GM12878 (cell line): Measurements from ENCODE around the gene FTSJ1. TPM values are rescaled to one million over a fixed set of nuclear protein-coding genes. Genes with fewer than 3 reads are reported as not detected.

Source experiments
- ATAC-seq: fragments of 200-7000 bp; cut with Tn5 transposase; 3 replicates; pipeline ENCODE4 v1.9.1; 2020; ENCODE audit warnings: mild to moderate bottlenecking, moderate library complexity
- BruUV-seq: library from RNA; stranded (reverse); fragments of 400-500 nt; replicated peaks from 2 replicates; lab custom pipeline; 2021; lab: Mats Ljungman, UMichigan
- CTCF ChIA-PET: fragments of 300-600 bp; sonication (Branson Sonifier 250); formaldehyde crosslinking; extraction: SDS; loops from one replicate; lab custom pipeline; 2021; ENCODE audit warnings: inconsistent platforms; lab: Yijun Ruan, JAX
- POLR2A ChIA-PET: fragments of 350-600 bp; formaldehyde crosslinking; extraction: SDS; loops from one replicate; lab custom pipeline; 2021; ENCODE audit warnings: inconsistent platforms; lab: Charles Lee
- RAD21 ChIA-PET: fragments of 300-600 bp; sonication (Branson Sonifier 250); formaldehyde crosslinking; loops from one replicate; lab custom pipeline; 2023; ENCODE audit warnings: antibody characterized with exemption; ENCODE audit not compliant: unreplicated experiment; lab: Charles Lee
- SMC1A ChIA-PET: fragments of 300-600 bp; sonication (Branson Sonifier 250); formaldehyde crosslinking; loops from one replicate; lab custom pipeline; 2023; ENCODE audit not compliant: unreplicated experiment, uncharacterized antibody; lab: Charles Lee
- DNase-seq: peaks from one replicate; pipeline ENCODE4 v3.0.0-alpha.2; 2011; ENCODE audit warnings: low read depth, low spot score
- FAIRE-seq: peaks from 3 replicates; lab custom pipeline; 2011; peaks lifted over from hg19 to GRCh38; lab: Jason Lieb, UNC
- H2AFZ ChIP-seq: 2 replicates; pipeline ENCODE4 v1.6.0; 2011; ENCODE audit warnings: low read depth, low read length, control low read depth; ENCODE audit not compliant: control insufficient read depth
- H3K27ac ChIP-seq: 2 replicates; pipeline ENCODE4 v1.5.1; 2011; ENCODE audit warnings: control low read depth; ENCODE audit not compliant: control insufficient read depth, insufficient read depth
- H3K27me3 ChIP-seq, 2 experiments: replicated peaks in 1 of 2; 2 replicates each; pipeline versions ENCODE4 v1.6.0 to v1.6.1; 2011; ENCODE audit warnings: low read length in 1 of 2; ENCODE audit not compliant: control insufficient read depth in 2 of 2, insufficient read depth in 2 of 2
- H3K36me3 ChIP-seq, 2 experiments: 2 replicates each; pipeline ENCODE4 v1.5.1; 2011; ENCODE audit warnings: low read length in 1 of 2; ENCODE audit not compliant: control insufficient read depth in 2 of 2, insufficient read depth in 2 of 2
- H3K4me1 ChIP-seq: 2 replicates; pipeline ENCODE4 v1.6.1; 2011; ENCODE audit warnings: mild to moderate bottlenecking, low read length, moderate library complexity, mixed read lengths; ENCODE audit not compliant: control insufficient read depth, insufficient read depth
- H3K4me2 ChIP-seq: 2 replicates; pipeline ENCODE4 v1.6.0; 2011; ENCODE audit warnings: control low read depth; ENCODE audit not compliant: control insufficient read depth, insufficient read depth
- H3K4me3 ChIP-seq: fragments of 200-600 bp; sonication (generic); 2 replicates; pipeline ENCODE4 v1.5.1; 2016
- H3K79me2 ChIP-seq: 2 replicates; pipeline ENCODE4 v1.6.0; 2011; ENCODE audit warnings: low read length; ENCODE audit not compliant: control insufficient read depth, insufficient read depth
- H3K9ac ChIP-seq: 2 replicates; pipeline ENCODE4 v1.8.0; 2011; ENCODE audit warnings: low read length, control low read depth, mixed read lengths; ENCODE audit not compliant: control insufficient read depth, insufficient read depth
- H3K9me3 ChIP-seq: replicated peaks from 3 replicates; pipeline ENCODE4 v1.5.1; 2011; ENCODE audit warnings: mild to moderate bottlenecking, low read length; ENCODE audit not compliant: control insufficient read depth, insufficient read depth
- H4K20me1 ChIP-seq: 2 replicates; pipeline ENCODE4 v1.6.0; 2011; ENCODE audit not compliant: control insufficient read depth, insufficient read depth
- ATF2 ChIP-seq: IDR thresholded peaks from 2 replicates; pipeline ENCODE4 v1.6.1; 2012; ENCODE audit warnings: low read length, inconsistent platforms
- CHD2 ChIP-seq: IDR thresholded peaks from 2 replicates; pipeline ENCODE4 v1.6.1; 2011; ENCODE audit warnings: low read depth, low read length, improper control_type of control experiment, borderline replicate concordance
- GATAD2B ChIP-seq: fragments of 450-650 bp; conservative IDR thresholded peaks from 2 replicates; pipeline ENCODE4 v1.6.1; 2017; ENCODE audit warnings: low read depth, mild to moderate bottlenecking, moderate library complexity
- MXI1 ChIP-seq: fragments of 150-350 bp; IDR thresholded peaks from 2 replicates; pipeline ENCODE4 v1.6.1; 2011; ENCODE audit warnings: low read depth, mild to moderate bottlenecking, inconsistent platforms, low read length, improper control_type of control experiment
- NFYB ChIP-seq: IDR thresholded peaks from 2 replicates; pipeline ENCODE4 v1.6.1; 2011; ENCODE audit warnings: low read depth, mild to moderate bottlenecking, low read length, improper control_type of control experiment, moderate library complexity; ENCODE audit not compliant: insufficient read depth
- NRF1 ChIP-seq: conservative IDR thresholded peaks from 2 replicates; pipeline ENCODE4 v1.6.1; 2011; ENCODE audit warnings: mild to moderate bottlenecking, low read depth, low read length, improper control_type of control experiment
- PKNOX1 ChIP-seq: fragments of 450-650 bp; IDR thresholded peaks from 2 replicates; pipeline ENCODE4 v1.6.1; 2016; ENCODE audit warnings: mild to moderate bottlenecking
- POLR2A ChIP-seq: IDR thresholded peaks from 2 replicates; pipeline ENCODE4 v1.6.1; 2011; ENCODE audit warnings: low read depth, mild to moderate bottlenecking, low read length
- RAD21 ChIP-seq: IDR thresholded peaks from 2 replicates; pipeline ENCODE4 v1.6.1; 2011; ENCODE audit warnings: mild to moderate bottlenecking, low read depth, low read length, moderate library complexity; ENCODE audit not compliant: insufficient read depth
- RELA ChIP-seq: fragments of 450-650 bp; IDR thresholded peaks from 2 replicates; pipeline ENCODE4 v1.8.0; 2014; ENCODE audit warnings: borderline replicate concordance; ENCODE audit not compliant: partially characterized antibody
- STAT1 ChIP-seq: fragments of 450-650 bp; conservative IDR thresholded peaks from 2 replicates; pipeline ENCODE4 v1.6.1; 2014; ENCODE audit warnings: antibody characterized with exemption, mild to moderate bottlenecking
- WGBS: methylation state at CpG from one replicate; pipeline ENCODE4 v1.1.6; 2016; ENCODE audit warnings: low lambda C conversion rate; ENCODE audit not compliant: insufficient replicate concordance, insufficient coverage; ENCODE audit errors: missing lambda C conversion rate; 5-methylcytosine and 5-hydroxymethylcytosine counted together
- in situ Hi-C: fragments of 300-500 bp; cut with MboI; formaldehyde crosslinking; loops from 9 replicates; pipeline ENCODE4 v1.14.3; 2018; ENCODE audit warnings: mixed read lengths
- intact Hi-C: fragments of 100-400 bp; cut with micrococcal nuclease; formaldehyde crosslinking; loops from one replicate; pipeline ENCODE4 v1.14.2; 2022; ENCODE audit not compliant: unreplicated experiment
- polyA plus RNA-seq, 11 experiments: library from polyadenylated mRNA; depleted of rRNA in 4 of 11; unstranded in 6 of 11; stranded (reverse) in 5 of 11; fragments of >200 nt; fragmentation: Nextera tagmentation in 4 of 11; fragmentation: Illumina TruSeq in 1 of 11; extraction: Ambion mirVana in 4 of 11; extraction: Trizol in 1 of 11; gene quantifications; 1 replicate in 1 of 11; 2 replicates in 10 of 11; pipeline versions ENCODE4 v1.2.1 to v1.2.3, GENCODE V29; 2011 to 2016; ENCODE audit warnings: inconsistent platforms in 2 of 11, missing spikeins in 2 of 11, low read depth in 1 of 11
- total RNA-seq, 4 experiments: library from RNA; depleted of rRNA in 3 of 4; stranded (reverse); fragments of >200 nt in 3 of 4; fragmentation: Illumina TruSeq in 1 of 4; extraction: Trizol in 1 of 4; gene quantifications; 2 replicates each; pipeline versions ENCODE4 v1.2.1 to v1.2.3, GENCODE V29; 2013 to 2021
- TF ChIP-seq, protein P1 (sequence below), 3 experiments: IDR thresholded peaks in 2 of 3; conservative IDR thresholded peaks in 1 of 3; 2 replicates each; pipeline ENCODE4 v1.5.1; 2011; ENCODE audit warnings: low read depth in 3 of 3, low read length in 3 of 3, mild to moderate bottlenecking in 3 of 3, control low read depth in 2 of 3, moderate library complexity in 2 of 3, inconsistent platforms in 1 of 3, mixed read lengths in 1 of 3; ENCODE audit not compliant: control insufficient read depth in 2 of 3, insufficient read depth in 1 of 3; ENCODE audit errors: extremely low read depth in 1 of 3

FTSJ1 gene
- total and polyA plus RNA-seq, 10 of the 15 experiments (the other 5 are each of a cell fraction or from before 2014, with no cell fraction given) = 8.8 to 87.8 (median 57.9) TPM

DNA sequence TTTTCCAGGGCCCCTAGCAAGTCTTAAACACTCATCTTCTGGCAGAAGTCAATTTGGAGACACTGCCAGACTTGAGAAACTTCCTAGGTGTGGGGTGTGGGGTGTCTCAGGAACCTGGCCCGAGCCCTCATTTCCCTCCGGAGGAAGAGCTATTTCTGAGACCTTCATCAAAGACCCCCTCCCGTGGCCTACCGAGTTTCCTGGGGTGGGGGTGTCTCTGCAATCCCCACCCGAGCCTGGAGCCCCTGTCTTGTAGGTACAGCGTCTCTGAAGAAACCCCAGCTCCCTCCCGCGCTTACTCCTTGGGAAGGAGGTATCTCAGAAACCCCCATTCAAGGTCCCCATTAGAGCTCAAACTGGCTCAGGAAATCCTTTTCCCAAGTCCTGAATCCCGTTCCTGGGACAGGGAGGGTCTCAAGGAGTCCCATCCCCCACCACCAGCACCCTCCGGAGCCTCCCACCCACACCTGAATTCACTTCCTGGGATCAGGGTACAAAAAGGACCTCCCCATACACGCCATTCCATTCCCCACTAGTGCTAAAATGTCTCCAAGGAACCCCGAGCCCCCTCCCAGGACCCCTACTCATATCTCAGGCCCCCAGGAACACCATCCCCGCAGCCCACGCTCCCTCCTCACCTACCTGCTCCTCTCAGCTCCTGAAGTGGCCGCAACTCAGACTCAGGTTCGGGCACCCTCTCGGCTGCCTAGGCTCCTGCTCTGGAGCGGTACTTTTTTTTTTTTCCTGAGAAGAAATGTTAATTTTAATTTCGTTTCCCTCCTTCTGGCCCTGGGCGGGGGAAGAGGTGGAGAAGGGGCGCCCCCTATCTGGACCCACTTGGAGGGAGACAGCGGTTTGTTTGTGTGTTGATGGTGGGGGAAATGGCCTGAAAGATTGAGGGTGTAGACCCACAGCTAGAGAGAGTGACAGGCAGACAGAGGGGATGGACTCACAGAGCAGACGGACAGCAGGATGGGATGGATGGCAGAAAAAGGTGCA is 7.0 kb upstream of the FTSJ1 start:
- DNase-seq (no peak), FAIRE-seq (no peak), ATAC-seq (peak; percentile 58)
- peak overlapping the region; percentile 76 for H3K4me3 ChIP-seq
- no peaks in the 10 kb centered on the region for H4K20me1 ChIP-seq
- ChIA-PET SMC1A (interaction anchor here (0.6 to 2.1 kb wide), 2 partner anchors 44 to 386 kb away, joined by 3 to 6 read pairs; no protein-coding TSS in a partner anchor), POLR2A (interaction anchor here (0.6 to 1.1 kb wide), 5 partner anchors 14 to 430 kb away, joined by 3 to 5 read pairs (median 3); partner anchors contain the start of gene TBC1D25), CTCF (interaction anchor here (0.6 to 1.6 kb wide), 5 partner anchors 110 to 722 kb away, joined by 3 to 7 read pairs (median 4); no protein-coding TSS in a partner anchor), RAD21 (interaction anchor here (0.7 to 1.0 kb wide), 2 partner anchors 39 to 102 kb away, joined by 3 to 4 read pairs; partner anchors contain the start of gene PORCN)
- H2AFZ ChIP-seq = peak overlapping the region; percentile 59
- peaks cover 6% of the 10 kb centered on the region for H3K4me1 ChIP-seq
- H3K36me3 ChIP-seq = no peaks in the 10 kb centered on the region; a peak in 1 of 4 replicates
- H3K9me3 ChIP-seq = no peaks in the 10 kb centered on the region
- in situ Hi-C loops (no loop called here), intact Hi-C loops (loop anchor here (10.0 kb wide), 1 partner anchor 384 kb away; no protein-coding TSS in a partner anchor)
- peak overlapping the region; percentile 71 for H3K4me2 ChIP-seq
- H3K27me3 ChIP-seq = no peaks in the 10 kb centered on the region
- H3K79me2 ChIP-seq = peaks cover 23% of the 10 kb centered on the region
- TF ChIP-seq GATAD2B = no peak
- TF ChIP-seq NFYB = no peak
- TF ChIP-seq STAT1 = no peak
- peak; percentile 39; the same call in 1 of the 2 replicates for TF ChIP-seq RAD21
- no peak for TF ChIP-seq NRF1
- no peak for TF ChIP-seq RELA
- TF ChIP-seq ATF2 = no peak
- no peak for TF ChIP-seq CHD2
- TF ChIP-seq MXI1 = no peak
- TF ChIP-seq, protein P1, sequence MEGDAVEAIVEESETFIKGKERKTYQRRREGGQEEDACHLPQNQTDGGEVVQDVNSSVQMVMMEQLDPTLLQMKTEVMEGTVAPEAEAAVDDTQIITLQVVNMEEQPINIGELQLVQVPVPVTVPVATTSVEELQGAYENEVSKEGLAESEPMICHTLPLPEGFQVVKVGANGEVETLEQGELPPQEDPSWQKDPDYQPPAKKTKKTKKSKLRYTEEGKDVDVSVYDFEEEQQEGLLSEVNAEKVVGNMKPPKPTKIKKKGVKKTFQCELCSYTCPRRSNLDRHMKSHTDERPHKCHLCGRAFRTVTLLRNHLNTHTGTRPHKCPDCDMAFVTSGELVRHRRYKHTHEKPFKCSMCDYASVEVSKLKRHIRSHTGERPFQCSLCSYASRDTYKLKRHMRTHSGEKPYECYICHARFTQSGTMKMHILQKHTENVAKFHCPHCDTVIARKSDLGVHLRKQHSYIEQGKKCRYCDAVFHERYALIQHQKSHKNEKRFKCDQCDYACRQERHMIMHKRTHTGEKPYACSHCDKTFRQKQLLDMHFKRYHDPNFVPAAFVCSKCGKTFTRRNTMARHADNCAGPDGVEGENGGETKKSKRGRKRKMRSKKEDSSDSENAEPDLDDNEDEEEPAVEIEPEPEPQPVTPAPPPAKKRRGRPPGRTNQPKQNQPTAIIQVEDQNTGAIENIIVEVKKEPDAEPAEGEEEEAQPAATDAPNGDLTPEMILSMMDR (IDR thresholded peaks at IDR 0.05 in 2 of 3, conservative IDR thresholded peaks at IDR 0.05 in 1 of 3; ENCODE audit: control insufficient read depth in 2 of 3, extremely low read depth in 1 of 3, insufficient read depth in 1 of 3, low read depth in 3 of 3, low read length in 3 of 3) = peak; percentile 35 to 46 (median 45); a peak in 4 of 6 replicates
- TF ChIP-seq POLR2A = peak; percentile 2
- peak; percentile 83 for TF ChIP-seq PKNOX1
- TF ChIP-seq, all 136 proteins: peak for 4
- peak overlapping the region; percentile 83 for H3K27ac ChIP-seq
- H3K9ac ChIP-seq = peak overlapping the region; percentile 91
- 19% methylated on average over 23 of the region's 23 CpGs for WGBS
- no TSS peak for BruUV-seq
